Measurements from ENCODE around the gene RNF213.

- TF ChIP-seq POLR2A (IDR thresholded peaks at IDR 0.05) = no peak
- TF ChIP-seq CTCF (IDR thresholded peaks at IDR 0.05) = no peak
- TF ChIP-seq EP300 (IDR thresholded peaks at IDR 0.05; ENCODE audit: low read depth) = no peak
Observed at GRCh38 chr17:80346498-80347275, 86.0 kb downstream of the RNF213 start.
